GM12891 (cell line): ENCODE data around the gene ILK.

Experiments used
- SPI1 ChIP-seq: IDR thresholded peaks from 2 replicates; pipeline ENCODE4 v1.6.1; 2011; ENCODE audit warnings: low read depth, low read length, control low read depth
- TAF1 ChIP-seq: IDR thresholded peaks from 2 replicates; pipeline ENCODE4 v1.6.1; 2011; ENCODE audit warnings: low read depth, low read length, control low read depth

- TF ChIP-seq SPI1, result no peak
- TF ChIP-seq TAF1, result no peak
Measured at GRCh38 chr11:6656584-6656915, 53.0 kb downstream of the ILK start.
